Measurements from ENCODE around the gene STX3.
"Not testable (repeated sequence)": the region's sequence is repeated elsewhere in the genome, so short reads cannot be mapped to it uniquely, and the experiment has no call there.

Gene STX3

DNA sequence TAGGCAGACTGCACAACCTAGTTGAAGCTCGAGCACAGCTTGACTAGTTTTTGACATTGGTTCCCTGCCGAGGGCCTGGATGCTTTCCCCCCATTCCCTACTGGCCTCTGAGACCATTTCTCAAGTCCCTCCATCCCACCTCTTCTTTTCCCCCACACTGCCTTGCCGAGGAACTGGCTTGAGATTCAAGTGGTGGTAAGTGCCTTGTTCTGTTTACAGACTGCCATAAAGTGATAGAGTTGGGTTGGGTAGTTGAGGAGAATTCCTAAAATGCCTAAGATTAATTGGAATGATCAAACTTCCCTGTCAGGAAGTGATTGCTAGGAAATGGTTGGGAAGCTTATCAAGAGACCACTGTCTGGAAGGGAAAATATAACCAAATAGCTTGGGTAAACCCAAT is 39.2 kb downstream of the STX3 start:
- DNase-seq = no peak

DNA sequence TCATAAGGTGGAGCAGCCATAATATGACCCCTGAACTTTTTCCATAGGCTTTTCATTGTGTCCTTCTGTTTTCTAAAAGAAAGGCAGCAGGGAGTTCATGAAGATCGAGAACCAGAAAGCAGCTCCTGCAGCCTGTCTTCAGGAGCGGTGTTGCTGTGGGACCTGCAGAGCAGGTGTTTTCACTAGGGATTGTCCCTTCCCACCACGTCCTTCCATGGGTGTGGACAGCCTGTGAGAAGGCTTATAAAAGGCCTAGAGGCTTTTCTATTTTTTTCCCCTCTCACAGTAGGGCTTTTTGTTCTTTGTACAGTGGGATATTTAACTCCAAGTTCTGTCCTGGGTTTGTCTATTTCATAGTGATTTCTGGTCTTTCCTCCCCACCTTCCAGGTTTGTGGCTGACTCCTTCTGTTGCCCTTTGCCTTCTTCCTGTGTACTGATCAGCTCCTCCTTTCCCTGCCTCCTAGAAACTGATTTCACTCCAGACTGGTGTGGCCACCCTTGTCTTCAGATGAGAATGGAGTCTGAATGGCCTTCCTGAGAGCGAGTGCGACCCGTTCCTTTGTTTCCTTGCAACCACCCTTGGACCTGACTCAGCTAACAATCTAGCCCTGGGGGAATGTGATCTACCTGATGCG is 45.3 kb downstream of the STX3 start:
- DNase-seq = no peak

DNA sequence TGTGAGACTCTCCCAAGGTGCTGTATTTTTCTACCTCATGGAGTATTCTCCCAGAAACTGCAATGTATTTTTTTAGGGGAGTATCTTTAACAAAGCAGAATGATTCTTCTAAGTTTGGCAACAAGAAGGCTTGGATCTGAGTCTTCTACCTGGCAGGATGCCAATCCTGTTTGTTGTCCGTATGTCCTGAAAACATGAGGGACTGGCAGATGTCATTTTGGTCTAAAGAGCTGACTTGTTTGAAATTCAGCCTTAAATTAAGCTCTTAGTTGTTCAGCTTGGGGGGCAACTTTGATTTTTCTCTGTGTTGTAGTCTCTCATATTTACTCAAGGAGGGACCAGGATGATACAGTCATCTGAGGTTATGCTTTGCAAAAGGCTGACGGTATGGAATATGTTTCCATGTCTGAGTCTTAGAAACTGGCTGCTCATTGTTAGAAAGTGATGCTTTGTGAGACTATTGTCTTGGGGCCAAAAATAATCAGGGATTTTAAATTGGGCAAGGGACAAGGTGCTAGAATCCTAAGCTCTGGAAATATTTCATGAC is 46.1 kb downstream of the STX3 start:
- DNase-seq = peak in 1 of 2 experiments; percentile 55

DNA sequence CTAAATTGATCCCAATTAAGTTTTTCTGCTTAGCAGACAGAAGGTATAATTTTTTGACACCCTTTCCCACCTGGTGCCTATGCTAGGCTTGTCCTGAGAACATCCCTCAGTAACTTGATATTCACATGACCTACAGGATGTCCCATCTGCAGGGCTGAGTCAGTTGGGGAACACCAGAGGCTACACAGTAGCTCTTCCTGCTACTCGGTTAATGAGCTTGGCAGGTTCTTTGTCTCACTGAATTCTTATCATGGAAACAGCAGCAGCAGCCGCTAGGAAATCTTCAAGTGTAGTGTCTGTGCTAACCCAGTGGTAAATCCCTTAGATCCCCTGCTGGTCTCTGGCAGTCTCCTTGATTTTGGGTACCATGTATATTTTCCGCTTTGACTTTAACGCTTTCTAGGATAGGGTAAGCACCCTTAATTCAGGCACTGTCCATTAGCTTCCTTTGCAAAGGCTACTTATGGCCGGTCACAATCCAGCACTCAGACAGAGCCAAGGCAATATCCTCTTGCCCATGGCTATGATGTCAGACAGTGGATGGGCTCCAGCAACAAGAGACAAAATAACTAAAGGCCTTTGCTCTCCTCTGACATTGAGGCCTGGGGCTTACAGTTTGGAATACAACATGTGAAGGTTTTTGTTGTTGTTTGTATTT is 46.9 kb downstream of the STX3 start:
- peak in 1 of 2 experiments; percentile 38 for DNase-seq

DNA sequence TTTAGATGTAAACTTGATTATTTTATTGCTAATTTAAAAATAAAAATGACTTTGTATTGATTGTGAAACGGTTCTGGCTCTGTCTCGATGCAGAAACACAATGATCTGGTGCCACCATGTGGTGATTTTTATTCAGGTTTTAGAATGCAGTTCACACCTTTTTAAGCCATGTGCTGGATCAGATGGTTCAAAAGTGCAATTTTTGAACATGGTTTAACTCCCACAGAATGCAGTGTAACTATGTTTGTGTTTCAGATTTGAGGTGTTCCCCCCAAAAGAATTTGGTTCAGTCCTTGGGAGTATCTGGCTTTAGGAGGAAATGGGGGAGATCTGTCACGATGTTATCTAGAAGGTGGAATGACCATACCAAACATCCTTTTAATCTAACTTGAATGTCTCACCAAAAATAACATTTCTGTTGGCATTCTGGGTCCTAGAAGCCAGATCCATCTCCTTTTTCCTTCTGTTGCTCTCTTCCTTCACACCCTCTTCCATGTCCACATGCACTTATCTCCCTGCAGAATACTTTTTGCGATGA is 47.5 kb downstream of the STX3 start:
- DNase-seq = peak; percentile 62 to 67

DNA sequence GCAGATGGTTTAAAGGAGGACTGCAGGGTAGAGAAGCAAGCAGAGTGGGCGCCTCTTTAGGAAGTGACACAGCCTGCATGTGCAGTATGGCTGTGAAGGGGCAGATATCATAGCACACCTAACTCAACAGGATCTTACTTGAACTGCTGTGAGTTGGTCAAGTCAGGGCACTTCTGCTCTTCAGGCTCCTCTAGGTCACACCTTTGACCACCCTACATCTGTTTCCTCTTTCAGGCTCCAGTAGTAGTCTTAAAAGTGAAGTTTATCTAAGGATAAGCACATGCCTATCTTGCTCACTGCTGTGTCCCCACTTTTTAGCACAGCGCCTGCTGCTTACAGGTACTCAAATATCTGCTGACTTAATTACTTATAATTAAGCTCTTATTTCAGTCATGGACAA is 48.9 kb downstream of the STX3 start:
- no peak for DNase-seq

DNA sequence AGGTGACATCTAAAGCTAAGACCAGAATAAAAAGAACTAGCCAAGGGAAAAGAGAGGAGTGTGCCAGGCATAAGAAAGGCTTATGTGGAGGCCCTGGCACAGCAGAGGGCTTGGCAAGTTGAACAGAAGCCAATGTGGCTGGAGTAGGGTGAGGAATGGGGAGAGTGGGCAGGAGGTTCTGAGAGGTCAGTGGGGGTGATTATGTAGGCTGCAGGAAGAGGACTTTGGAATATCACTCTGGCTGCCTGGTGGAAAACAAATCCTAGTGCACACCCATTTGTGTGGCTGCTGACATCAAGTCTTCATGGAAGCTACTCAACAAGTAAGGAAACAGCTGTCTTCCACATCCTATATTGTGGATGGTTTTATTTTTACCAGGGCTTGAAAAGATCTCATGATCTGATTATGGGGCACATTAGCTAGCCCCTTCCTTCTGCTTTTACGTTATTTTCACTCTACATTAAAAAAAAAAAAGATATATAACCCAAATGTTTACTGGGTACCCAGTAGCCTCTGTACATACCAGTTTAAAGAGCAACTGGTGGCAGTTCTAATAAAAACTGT is 52.0 kb downstream of the STX3 start:
- no peak for DNase-seq

DNA sequence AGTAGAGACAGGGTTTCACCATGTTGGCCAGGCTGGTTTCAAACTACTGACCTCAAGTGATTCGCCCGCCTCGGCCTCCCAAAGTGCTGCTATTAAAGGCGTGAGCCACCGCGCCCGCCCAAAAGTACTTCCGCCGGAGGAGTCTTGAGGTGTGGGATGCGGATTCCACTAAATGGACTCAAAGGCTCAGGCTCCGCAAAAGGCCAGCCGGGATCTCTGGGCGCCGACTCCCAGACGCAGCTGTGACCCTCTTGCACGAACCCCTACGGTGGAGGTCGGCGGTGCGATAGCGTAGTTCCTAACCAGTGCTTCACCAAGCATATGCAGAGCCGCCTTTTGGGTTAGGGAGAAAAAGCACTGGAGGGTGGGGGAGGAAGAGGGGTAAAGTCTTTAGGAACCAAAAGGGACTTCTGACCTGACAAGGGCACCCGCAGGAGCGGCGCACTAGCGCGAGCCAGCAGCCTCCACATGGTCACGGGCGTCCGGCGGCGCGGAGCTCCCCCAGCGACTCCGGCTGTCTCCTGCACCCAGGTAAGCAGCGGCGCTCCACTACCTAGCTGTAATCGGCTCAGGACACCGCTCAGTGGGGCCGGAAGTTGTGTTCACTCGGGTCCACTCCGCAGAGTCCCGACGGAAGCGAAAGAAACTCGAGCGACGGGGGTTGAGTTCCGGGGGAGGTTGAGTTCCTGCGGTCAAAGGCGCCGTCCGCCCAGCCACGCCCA is 55.2 kb downstream of the STX3 start, which contains the start of gene MRPL16:
Gene MRPL16 (minus strand): TSS at position 590 of the 722 bp plus-strand sequence. CDS start 120 bp downstream, at position 470.
- DNase-seq = peak; percentile 60 to 92

DNA sequence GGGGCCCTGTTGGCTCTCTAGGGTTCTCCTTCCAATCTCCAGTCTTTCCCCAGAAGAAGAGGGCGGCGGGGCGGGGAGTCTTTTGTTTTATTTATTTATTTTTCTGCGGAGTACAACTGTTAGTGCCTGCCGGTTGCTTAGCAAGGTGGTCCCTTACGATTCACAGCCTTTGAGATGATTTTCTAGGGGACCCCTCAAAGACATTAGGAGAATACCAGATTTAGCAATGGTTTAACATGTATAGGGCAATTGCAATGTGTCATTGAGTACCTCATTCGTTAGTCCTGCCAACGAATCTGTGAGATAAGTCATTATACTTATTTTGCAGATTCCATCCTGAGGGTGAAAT is 55.7 kb downstream of the STX3 start:
- DNase-seq = no peak

DNA sequence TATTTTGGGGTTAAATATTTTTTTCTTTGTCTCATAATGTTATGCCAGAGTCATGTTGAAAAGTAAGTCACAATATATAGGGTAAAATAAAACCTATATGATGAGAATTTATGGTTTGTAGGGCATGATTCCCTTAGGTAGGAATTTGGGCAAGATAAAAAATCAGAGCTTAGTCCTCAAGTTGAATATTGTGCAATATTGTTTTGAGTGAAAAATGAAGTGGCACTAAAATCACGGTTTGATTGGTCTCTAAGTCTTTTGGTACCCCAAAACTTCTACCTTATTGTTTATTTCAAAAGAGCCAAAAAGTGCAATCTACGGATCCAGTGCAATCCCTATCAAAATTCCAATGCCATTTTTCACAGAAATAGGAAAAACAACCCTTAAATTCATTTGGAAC is 57.0 kb downstream of the STX3 start:
- DNase-seq = no peak

DNA sequence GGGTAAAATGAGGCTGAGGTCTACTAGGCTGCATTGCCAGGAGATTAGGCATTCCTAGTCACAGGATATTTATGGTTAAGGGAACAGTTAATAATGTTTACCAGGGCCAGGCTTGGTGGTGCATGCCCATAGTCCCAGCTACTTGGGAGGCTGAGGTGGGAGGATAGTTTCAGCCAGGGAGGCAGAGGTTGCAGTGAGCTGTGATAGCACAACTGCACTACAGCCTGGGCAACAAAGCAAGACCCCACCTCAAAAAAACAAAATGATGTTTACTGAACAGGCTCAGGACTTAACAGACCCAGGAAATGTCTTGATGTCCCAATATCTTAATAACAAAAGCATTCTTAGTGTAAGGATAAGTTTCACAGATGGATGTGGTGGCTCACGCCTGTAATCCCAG is 58.2 kb downstream of the STX3 start:
- DNase-seq = no peak

DNA sequence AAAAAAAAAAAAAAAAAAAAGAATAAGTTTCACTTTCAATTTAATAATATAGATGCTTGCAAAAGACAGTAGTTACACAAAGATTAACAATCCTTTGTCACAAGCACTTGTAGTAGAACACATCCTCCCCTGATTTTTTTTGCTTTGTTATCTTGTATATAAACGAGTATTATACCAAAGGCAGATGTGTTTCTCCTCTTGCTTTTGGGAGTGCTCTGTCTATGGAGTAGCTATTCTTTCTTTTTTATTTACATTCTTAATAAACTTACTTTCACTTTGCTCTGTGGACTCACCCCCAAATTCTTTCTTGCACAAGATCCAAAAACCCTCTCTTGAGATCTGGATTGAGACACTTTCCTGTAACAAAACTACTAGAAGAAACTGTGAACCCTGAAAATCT is 58.8 kb downstream of the STX3 start:
- no peak for DNase-seq

DNA sequence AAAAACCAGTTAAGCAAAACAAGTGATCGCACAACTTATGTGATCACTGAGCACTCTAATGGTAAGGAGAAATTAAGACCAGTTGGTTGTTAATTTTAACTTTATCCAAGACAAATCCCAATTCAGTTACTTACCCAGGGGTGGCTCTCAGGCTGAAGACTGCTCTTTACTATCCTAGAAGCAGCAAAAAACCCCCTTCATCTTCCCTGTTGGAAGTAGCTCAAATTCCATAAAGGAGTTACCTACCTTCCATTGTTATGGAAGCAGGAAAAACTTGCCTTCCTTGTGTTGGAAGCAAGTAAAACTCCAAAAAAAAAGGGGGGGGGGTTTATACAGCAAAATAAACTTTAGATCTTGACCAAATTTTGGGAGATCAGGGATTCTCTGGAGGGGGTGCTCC is 60.6 kb downstream of the STX3 start:
- DNase-seq = no peak

DNA sequence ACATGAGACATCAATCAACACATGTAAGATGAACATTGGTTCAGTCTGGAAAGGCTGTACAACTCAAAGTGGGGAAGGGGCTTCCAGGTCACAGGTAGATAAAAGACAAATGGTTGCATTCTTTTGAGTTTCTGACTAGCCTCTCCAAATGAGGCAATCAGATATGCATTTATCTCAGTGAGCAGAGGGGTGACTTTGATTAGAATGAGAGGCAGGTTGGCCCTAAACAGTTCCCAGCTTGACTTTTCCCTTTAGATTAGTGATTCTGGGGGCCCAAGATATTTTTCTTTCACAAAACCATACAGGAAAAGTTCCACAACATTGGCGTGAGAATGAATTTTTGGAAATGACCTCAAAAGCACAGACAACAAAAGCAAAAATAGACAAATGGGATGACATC is 61.3 kb downstream of the STX3 start:
- not testable (repeated sequence) for DNase-seq

DNA sequence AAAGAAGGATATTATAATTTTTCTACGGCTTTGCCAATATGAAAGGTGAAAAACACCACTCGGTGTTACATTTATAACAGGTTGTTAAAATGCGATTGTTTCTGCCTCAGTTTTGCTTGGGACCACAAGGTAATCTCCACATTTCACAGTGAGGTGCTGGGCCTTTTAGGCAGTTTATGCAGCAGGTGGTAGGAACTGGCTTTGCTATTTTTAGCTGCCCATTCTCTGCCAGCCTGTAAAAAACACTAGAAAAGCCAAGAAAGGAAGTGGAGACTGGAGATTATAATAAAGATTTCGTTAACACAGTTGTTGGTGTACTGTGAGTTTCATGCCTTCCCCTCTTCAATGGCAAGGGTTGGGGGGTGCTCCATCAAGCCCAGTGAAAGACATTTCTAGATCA is 63.4 kb downstream of the STX3 start:
- no peak for DNase-seq

DNA sequence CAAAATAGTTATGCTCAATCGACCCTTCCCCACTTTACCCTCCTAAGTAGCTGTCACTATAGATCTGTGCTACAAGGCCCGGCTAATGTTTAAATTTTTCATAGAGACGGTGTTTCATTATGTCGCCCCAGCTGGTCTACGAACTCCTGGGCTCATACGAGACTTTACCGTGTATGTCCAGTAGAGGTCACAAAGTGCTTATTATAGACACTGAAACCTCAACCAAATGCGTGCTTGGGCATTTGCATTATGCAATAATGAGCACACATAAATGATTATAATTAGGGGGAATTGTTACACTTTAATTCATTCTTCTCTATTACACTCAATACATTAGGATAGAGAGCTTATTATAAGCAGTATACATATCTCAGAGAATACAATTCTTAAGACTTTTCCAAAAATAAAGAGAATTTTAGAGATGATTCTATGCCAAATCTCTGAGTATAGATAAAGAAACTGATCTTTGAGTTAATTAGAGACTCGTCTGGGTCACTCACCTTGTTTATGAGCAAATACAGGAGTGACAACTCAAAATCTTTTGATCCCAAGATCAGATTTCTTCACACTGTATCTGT is 67.9 kb downstream of the STX3 start:
- peak; percentile 9 to 72 for DNase-seq

DNA sequence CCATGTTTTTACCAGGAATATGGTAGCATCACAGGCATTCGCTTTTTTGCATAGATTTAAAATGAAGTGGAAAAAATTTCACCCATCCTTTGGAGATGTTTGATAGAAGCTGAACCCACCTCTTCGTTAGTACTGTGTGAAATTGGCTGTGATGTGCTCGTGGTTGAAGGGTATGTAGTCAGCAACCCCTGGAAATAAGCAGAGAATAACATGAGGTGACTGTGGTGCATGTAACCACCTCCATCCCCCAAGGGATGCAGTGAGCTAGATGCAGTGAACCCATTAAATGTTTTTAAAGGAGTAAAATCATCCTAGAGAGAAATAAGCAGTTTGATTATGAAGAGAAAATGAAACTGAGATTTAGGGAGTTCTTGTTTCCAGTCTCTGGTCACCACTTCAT is 74.2 kb downstream of the STX3 start:
- DNase-seq = no peak

DNA sequence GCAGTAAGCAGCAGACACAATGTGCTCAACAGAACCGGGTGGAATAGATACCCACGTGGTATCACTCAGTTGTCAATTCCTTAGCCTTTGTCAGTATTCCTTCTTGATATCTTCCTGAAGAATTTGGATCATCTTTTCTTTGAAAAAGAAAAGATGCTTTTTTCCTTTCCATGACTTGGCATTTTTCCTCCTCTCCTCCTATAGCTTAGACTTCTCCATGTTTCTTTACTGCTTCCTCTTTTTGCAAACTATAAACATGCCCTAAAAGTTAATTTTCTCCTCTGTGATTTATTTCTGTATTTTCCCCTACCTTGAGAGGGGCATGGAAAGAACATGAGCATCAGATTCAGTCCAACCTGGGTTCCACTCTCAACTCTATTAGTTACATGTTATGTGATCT is 78.4 kb downstream of the STX3 start:
- DNase-seq = no peak

DNA sequence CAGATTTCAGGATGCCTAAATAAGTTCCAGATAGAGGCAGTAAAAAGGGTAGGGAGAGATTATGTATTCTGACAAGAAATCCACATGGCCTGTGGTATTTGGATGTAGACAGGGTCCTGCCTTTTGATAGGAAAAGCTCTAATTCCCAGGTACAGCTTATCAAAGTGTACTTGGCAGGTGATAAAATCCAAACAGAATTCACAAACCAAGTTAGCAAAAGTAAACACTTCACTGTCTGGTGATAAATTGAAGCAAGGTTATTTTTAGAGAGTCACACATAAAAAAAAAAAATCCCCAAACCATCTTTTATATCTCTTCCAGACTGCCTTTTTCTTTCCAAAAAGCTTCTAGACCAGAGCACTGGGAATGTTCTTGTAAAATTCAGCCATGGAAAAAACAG is 84.4 kb downstream of the STX3 start:
- DNase-seq = no peak

DNA sequence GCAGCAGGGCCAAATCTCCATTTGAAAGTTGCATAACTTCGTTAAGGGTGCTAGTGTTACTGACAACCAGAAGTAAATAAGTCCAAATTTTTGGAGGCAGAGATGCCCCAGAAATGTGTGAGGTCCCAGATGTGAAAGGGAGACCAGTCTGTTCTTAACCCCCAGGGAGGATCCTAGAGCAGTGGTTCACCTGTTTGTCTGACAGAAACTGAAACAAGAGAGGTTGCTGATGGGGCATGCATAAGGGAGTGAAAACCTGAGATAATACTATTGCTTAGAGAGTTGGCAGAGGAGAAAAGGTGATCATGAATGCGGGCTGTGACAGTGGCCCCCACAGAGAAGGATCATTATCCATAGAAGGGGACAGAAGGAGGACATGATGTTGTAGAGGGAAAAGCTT is 86.3 kb downstream of the STX3 start:
- no peak for DNase-seq

DNA sequence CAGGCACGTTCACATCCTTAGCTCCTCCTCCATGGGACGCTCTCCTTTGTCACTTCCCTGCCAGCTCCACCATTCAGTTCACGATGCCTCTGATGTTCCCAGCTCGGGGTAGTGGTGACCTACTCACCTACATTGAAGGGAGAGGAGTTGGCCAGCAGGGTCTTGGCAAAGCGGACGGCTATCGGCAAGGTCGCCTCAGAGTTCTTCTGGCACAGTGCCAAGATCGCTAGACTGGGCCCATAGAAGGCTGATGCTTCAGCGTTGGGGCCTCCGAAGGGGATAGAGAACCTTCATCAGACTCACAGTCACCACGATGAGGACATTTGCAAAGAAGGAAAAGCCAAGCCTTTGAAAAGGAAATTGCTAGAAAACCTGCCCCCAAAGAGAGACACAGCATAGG is 87.1 kb downstream of the STX3 start:
- DNase-seq = peak in 1 of 2 experiments; percentile 10

DNA sequence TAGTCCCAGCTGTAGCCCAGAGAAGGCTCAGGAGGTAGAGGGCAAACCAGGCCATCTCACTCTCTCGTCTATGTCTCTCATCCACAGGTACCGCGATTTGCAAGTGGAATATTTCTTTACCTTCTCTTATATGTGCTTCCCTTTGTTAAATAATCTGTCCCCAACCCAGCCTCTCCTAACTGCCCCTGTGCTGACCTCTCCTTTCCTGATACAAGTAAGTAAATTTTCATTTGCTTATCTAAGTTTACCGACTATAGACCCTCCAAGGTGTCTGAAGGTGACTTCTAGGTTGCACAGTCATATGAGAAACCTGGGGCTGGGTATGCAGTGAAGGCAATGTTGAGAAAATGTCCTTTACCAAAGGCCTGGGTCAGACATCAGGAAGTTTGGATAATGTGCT is 90.2 kb downstream of the STX3 start, which contains the start of gene CBLIF:
Gene CBLIF (minus strand): TSS at position 101 of the 400 bp plus-strand sequence. CDS start 46 bp downstream, at position 55.
- DNase-seq = no peak

DNA sequence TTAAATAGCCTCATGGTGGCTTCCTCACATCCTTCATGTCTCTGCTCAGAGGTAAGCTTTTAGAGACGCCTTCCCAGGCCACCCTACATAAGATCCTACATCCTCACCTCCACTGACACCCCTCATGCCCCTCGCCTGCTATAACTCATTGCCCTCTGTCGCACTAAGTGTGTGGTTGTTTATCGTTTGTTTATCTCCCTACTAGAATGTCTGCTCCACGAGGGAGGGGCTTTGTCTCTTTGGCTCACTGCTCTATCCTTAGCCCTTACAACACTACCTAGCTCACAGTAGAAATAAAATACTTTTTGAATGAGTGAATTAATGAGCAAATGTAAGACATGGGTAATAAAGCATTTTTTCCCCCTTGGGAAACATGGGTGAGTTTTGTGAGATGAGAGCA is 91.4 kb downstream of the STX3 start:
- DNase-seq = no peak

Measured in NCI-H446 (cell line).